Colonic mucosa (tissue), 4 donors: Measurements from ENCODE around the gene PPL. TPM values are rescaled to one million over a fixed set of nuclear protein-coding genes. Genes with fewer than 3 reads are reported as not detected.

Experiments
- DNase-seq: peaks from one replicate; pipeline ENCODE4 v3.0.0-alpha.2; 2020
- H3K27ac ChIP-seq: fragments of 200-600 bp; one replicate; pipeline ENCODE4 v1.8.0; 2021
- H3K27me3 ChIP-seq: fragments of 200-600 bp; one replicate; pipeline ENCODE4 v1.8.0; 2021
- H3K36me3 ChIP-seq: fragments of 200-600 bp; one replicate; pipeline ENCODE4 v1.8.0; 2021
- H3K4me1 ChIP-seq: fragments of 200-600 bp; one replicate; pipeline ENCODE4 v1.8.0; 2021; ENCODE audit warnings: mild to moderate bottlenecking
- H3K4me3 ChIP-seq: fragments of 200-600 bp; one replicate; pipeline ENCODE4 v1.8.0; 2021
- H3K9ac ChIP-seq, 2 donors: one replicate each; pipeline ENCODE4 v1.7.0; 2013; ENCODE audit warnings: control low read depth in 2 of 2, low read depth in 2 of 2, low read length in 2 of 2
- H3K9me3 ChIP-seq: fragments of 200-600 bp; one replicate; pipeline ENCODE4 v1.8.0; 2021
- CTCF ChIP-seq: fragments of 200-600 bp; IDR thresholded peaks from one replicate; pipeline ENCODE4 v1.8.0; 2022; ENCODE audit warnings: antibody characterized with exemption, mild to moderate bottlenecking
- intact Hi-C: fragments of 100-400 bp; cut with DNase I; formaldehyde crosslinking; loops from one replicate; pipeline ENCODE4 v1.14.1; 2022
- total RNA-seq, 2 donors: library from RNA; stranded (reverse); fragmentation: NEBNext Ultra II Directional in 1 of 2; extraction: Animal tissue kit (Norgen Biotek cat#: 25700) in 1 of 2; gene quantifications; one replicate each; pipeline ENCODE4 v1.2.1, GENCODE V29; 2021
- donor health status: healthy.
- donor health status: DM: no; HTN: no; CAD: no.
- donor health status: DM: no; HTN: no; CAD: no.

PPL gene
- total RNA-seq, 2 donors from 2014 or later = 11.5 to 14.1 TPM

GRCh38 chr16:4904942-4905615 is 31.9 kb downstream of the PPL start:
- Histone ChIP-seq H3K4me1 (no peaks in the 10 kb centered on the region), H3K36me3 (no peaks in the 10 kb centered on the region), H3K27ac (no peak overlapping the region), H3K9ac (no peak overlapping the region), H3K27me3 (no peaks in the 10 kb centered on the region), H3K9me3 (no peaks in the 10 kb centered on the region), H3K4me3 (no peak overlapping the region)
- no peak for TF ChIP-seq CTCF
- DNase-seq = no peak
- intact Hi-C loops = no loop called here

GRCh38 chr16:4904108-4904941 is 32.6 kb downstream of the PPL start:
- no peak for TF ChIP-seq CTCF
- Histone ChIP-seq H3K27ac (no peak overlapping the region), H3K36me3 (no peaks in the 10 kb centered on the region), H3K4me3 (no peak overlapping the region), H3K4me1 (no peaks in the 10 kb centered on the region), H3K9ac (no peak overlapping the region), H3K9me3 (no peaks in the 10 kb centered on the region), H3K27me3 (no peaks in the 10 kb centered on the region)
- intact Hi-C loops = no loop called here
- no peak for DNase-seq

DNA sequence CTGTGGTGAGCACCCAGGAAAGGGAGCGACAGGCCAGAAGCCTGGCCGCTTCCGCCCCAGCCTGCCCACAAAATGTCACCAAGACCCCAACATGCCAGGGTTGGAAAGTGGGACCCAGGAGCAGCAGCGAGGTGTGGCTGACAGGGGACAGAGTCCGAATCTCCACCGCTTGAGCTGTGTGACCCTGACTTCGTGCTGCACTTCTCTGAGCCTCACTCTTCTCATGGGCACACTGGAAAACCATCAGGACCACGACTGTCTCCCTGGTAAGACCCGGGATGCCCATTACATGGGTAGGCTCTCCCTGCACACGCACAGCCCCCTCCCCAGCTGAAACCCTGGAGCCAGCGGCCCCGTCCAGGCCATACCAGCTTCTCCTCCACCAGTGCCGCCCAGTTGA is 34.9 kb downstream of the PPL start:
- no peak overlapping the region for H3K9ac ChIP-seq
- no peaks in the 10 kb centered on the region for H3K9me3 ChIP-seq
- intact Hi-C loops = no loop called here
- no peak overlapping the region for H3K4me3 ChIP-seq
- no peak for DNase-seq
- no peak for TF ChIP-seq CTCF
- no peaks in the 10 kb centered on the region for H3K36me3 ChIP-seq
- H3K4me1 ChIP-seq = no peaks in the 10 kb centered on the region
- H3K27ac ChIP-seq = no peak overlapping the region
- H3K27me3 ChIP-seq = no peaks in the 10 kb centered on the region

- Histone ChIP-seq H3K27me3 (no peaks in the 10 kb centered on the region), H3K36me3 (no peaks in the 10 kb centered on the region), H3K27ac (no peak overlapping the region), H3K4me1 (no peaks in the 10 kb centered on the region), H3K4me3 (no peak overlapping the region), H3K9me3 (no peaks in the 10 kb centered on the region), H3K9ac (no peak overlapping the region)
- DNase-seq = no peak
- intact Hi-C loops = no loop called here
- no peak for TF ChIP-seq CTCF
Measured at GRCh38 chr16:4900750-4901149, 36.2 kb downstream of the PPL start.

DNA sequence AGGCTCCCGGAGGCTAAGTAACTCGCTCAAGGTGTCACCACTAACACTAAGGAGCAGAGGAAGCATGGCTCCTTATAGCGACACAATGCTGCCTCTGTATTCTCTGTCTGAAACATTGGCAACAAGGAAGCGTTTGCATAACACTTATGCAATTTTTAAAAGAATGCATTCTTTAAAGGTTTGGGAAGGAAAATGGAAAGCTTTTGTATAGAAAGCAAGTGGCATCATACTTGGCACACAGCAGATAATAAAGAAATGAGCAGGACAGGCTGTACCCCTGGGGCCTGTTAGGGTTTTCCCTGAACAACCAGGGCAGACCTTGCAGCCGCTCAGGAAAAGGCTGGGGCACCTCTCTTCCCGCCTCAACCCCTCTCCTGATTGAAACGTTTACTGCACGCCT is 36.9 kb downstream of the PPL start:
- Histone ChIP-seq H3K27me3 (no peaks in the 10 kb centered on the region), H3K36me3 (no peaks in the 10 kb centered on the region), H3K4me3 (no peak overlapping the region), H3K4me1 (no peaks in the 10 kb centered on the region), H3K9ac (no peak overlapping the region), H3K27ac (no peak overlapping the region), H3K9me3 (no peaks in the 10 kb centered on the region)
- intact Hi-C loops = no loop called here
- TF ChIP-seq CTCF = no peak
- no peak for DNase-seq
